ENCODE measurements around the gene LRCH4. TPM values are rescaled to one million over a fixed set of nuclear protein-coding genes. Genes with fewer than 3 reads are reported as not detected.

LRCH4 gene
- total and polyA plus RNA-seq, 9 of the 15 experiments (the other 6 are each of a cell fraction or from before 2014, with no cell fraction given) = 0.06 to 63.3 (median 15.0) TPM

DNA sequence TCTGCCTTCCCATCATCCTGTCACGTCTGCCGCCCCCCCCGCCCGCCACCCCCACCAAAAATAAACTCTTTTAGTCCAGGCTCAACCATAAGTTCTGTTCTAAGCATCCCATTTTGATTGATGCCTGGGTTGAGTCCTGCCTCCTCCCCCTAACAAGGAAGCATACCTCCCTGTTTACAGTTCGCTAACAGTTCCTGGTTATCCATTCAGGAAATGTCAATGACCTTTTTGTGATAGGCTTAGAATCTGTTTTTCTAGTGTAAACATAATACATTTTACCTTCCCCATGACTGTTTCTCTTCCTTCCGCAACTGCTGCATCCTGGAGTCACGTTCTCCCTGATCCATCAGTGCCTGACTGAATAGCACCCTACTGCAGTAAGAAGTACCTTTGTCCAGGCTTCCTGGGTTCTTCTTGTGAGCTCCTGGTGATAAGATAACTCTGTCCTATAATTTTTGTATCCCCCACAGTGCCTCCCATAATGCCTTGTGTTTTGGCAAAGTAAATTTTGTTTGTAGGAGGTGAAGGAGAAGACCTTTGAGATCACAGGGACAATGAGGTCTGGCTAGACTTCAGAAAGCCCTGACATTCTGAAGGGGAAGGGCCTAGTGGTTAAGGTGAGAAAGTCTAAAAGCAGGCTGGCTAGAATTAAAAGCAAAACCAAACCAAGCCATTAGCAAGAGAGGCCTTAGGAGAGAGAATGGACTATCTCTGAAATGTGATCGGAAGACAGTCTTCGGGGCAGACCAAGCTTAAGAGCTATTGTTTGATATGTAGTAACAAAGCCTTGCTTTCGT lies 39.6 kb downstream of the LRCH4 start (continued):
- TF ChIP-seq ZNF766 (CRISPR knock-in tag; conservative IDR thresholded peaks at IDR 0.05) (0 out of 2 replicates have a peak, but pooled peaks have one; percentile 13), EGR1 (conservative IDR thresholded peaks at IDR 0.05) (no peak), ZFX (CRISPR knock-in tag; IDR thresholded peaks at IDR 0.05) (peak; percentile 37; the same call in 1 of the 2 replicates)
- TF ChIP-seq, protein P1, sequence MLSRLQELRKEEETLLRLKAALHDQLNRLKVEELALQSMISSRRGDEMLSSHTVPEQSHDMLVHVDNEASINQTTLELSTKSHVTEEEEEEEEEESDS (CRISPR knock-in tag; IDR thresholded peaks at IDR 0.05) = no peak

DNA sequence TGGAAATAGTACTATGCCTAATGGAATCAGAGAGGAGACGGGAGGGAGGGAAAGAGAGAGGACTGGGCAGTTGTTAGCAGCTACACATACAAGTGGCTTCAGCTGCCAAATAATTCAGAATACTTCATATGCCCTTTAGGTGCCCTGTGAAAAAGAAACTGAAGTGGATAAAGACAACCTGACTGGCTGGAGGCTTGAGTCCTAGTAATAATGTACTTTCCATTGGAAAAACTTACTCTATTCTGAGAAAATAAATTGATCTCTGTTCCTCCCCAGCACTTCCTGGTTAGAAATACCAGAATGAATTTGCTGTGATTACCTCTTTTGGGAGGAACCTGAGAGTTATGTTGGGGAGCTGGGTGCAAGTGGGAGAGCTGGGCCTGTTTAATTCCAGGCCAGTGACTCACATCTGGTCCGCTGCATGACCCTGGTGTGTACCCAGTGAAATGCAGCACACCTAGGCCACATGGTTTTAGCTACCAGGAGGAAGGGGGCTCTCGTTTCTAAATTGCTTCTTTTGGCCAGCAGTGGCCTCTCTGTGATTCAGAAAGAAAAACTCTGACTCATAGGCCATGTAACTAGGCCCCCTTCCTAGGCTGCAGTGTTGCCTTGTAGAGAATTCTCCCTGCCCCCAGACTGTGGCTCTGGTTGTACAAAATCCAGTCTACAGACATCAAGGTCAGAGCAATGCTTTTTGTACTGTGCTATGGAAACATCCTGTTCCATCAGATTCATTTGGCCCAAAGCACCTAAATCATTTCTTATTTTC lies 40.4 kb downstream of the LRCH4 start:
- no peak overlapping the region for H3K4me2 ChIP-seq (ENCODE audit: insufficient read depth, low read length)
- H3K9me3 ChIP-seq (replicated peaks; ENCODE audit: control insufficient read depth, insufficient read depth, low read depth, low read length) = no peaks in the 10 kb centered on the region
- in situ Hi-C loops (cut with MboI) = no loop called here
- POLR2A ChIA-PET = interaction anchor here (0.6 to 1.9 kb wide), 8 partner anchors 10 to 368 kb away, joined by 3 to 5 read pairs (median 3); partner anchors contain the start of gene GPC2
- H3K4me1 ChIP-seq (replicated peaks in 1 of 2; ENCODE audit: control insufficient read depth in 2 of 2, insufficient read depth in 2 of 2, low read length in 2 of 2) = peaks cover 33 to 68% of the 10 kb centered on the region in 2 experiments
- FAIRE-seq (peak; percentile 58), DNase-seq (ENCODE audit: extremely low read depth in 1 of 4, low spot score in 3 of 4) (peak; percentile 70 to 75 (median 74)), ATAC-seq (peak; percentile 76)
- H3K4me3 ChIP-seq = no peak overlapping the region
- CTCF ChIA-PET (ENCODE audit: low intra/inter-chr PET ratio) = interaction anchor here (0.6 to 1.5 kb wide), 2 partner anchors 63 to 130 kb away, joined by 3 to 5 read pairs; no protein-coding TSS in a partner anchor
- H2AFZ ChIP-seq (ENCODE audit: low read depth, low read length) = peak overlapping the region; percentile 4
- no peaks in the 10 kb centered on the region for H4K20me1 ChIP-seq (replicated peaks; ENCODE audit: control insufficient read depth, insufficient read depth, low read length)
- no TSS peak for BruUV-seq (replicated peaks)
- H3K9ac ChIP-seq (ENCODE audit: insufficient read depth in 1 of 2, low read depth in 2 of 2, low read length in 2 of 2) = peak overlapping the region in 1 of 2 experiments; percentile 21; a peak in 2 of 4 replicates
- intact Hi-C loops (cut with micrococcal nuclease) = no loop called here
- peak overlapping the region; percentile 78 for H3K27ac ChIP-seq (ENCODE audit: extremely low read depth, low read depth, low read length)
- H3K79me2 ChIP-seq (ENCODE audit: control insufficient read depth, insufficient read depth, low read length) = peaks cover 70% of the 10 kb centered on the region
- no peaks in the 10 kb centered on the region for H3K9me1 ChIP-seq (ENCODE audit: control insufficient read depth, insufficient read depth, low read length)
- no peaks in the 10 kb centered on the region for H3K27me3 ChIP-seq (ENCODE audit: control insufficient read depth in 2 of 2, insufficient read depth in 2 of 2, low read length in 2 of 2)
- 23% methylated on average over 3 of the region's 3 CpGs for WGBS (ENCODE audit: insufficient coverage, low coverage, missing lambda C conversion rate)
- peaks cover 25% of the 10 kb centered on the region for H3K36me3 ChIP-seq (ENCODE audit: control insufficient read depth, insufficient read depth, low read length)
- TF ChIP-seq, protein P2, sequence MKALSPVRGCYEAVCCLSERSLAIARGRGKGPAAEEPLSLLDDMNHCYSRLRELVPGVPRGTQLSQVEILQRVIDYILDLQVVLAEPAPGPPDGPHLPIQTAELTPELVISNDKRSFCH (CRISPR knock-in tag; IDR thresholded peaks at IDR 0.05) = no peak
- TF ChIP-seq, protein P2 (tag; IDR thresholded peaks at IDR 0.05) = no peak
- no peak for TF ChIP-seq KLF16 (IDR thresholded peaks at IDR 0.05)
- TF ChIP-seq, protein P3, sequence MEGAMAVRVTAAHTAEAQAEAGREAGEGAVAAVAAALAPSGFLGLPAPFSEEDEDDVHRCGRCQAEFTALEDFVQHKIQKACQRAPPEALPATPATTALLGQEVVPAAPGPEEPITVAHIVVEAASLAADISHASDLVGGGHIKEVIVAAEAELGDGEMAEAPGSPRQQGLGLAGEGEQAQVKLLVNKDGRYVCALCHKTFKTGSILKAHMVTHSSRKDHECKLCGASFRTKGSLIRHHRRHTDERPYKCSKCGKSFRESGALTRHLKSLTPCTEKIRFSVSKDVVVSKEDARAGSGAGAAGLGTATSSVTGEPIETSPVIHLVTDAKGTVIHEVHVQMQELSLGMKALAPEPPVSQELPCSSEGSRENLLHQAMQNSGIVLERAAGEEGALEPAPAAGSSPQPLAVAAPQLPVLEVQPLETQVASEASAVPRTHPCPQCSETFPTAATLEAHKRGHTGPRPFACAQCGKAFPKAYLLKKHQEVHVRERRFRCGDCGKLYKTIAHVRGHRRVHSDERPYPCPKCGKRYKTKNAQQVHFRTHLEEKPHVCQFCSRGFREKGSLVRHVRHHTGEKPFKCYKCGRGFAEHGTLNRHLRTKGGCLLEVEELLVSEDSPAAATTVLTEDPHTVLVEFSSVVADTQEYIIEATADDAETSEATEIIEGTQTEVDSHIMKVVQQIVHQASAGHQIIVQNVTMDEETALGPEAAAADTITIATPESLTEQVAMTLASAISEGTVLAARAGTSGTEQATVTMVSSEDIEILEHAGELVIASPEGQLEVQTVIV (CRISPR knock-in tag; IDR thresholded peaks at IDR 0.05; ENCODE audit: borderline replicate concordance) = no peak
- peak; percentile 33; the same call in 1 of the 2 replicates for TF ChIP-seq ZFX (CRISPR knock-in tag; IDR thresholded peaks at IDR 0.05)
- no peak for TF ChIP-seq ZNF282 (CRISPR knock-in tag; IDR thresholded peaks at IDR 0.05)
- TF ChIP-seq, protein P4, sequence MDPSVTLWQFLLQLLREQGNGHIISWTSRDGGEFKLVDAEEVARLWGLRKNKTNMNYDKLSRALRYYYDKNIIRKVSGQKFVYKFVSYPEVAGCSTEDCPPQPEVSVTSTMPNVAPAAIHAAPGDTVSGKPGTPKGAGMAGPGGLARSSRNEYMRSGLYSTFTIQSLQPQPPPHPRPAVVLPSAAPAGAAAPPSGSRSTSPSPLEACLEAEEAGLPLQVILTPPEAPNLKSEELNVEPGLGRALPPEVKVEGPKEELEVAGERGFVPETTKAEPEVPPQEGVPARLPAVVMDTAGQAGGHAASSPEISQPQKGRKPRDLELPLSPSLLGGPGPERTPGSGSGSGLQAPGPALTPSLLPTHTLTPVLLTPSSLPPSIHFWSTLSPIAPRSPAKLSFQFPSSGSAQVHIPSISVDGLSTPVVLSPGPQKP (CRISPR knock-in tag; IDR thresholded peaks at IDR 0.05) = no peak
- no peak for TF ChIP-seq HDAC1 (IDR thresholded peaks at IDR 0.05)
- TF ChIP-seq TBL1XR1 (IDR thresholded peaks at IDR 0.05; ENCODE audit: low read length in 2 of 2) = 0 out of 4 replicates have a peak, but pooled peaks of 1 of the 2 experiments have one; percentile 11
- TF ChIP-seq MTA1 (IDR thresholded peaks at IDR 0.05; ENCODE audit: borderline replicate concordance) = 0 out of 2 replicates have a peak, but pooled peaks have one; percentile 11
- TF ChIP-seq SMARCC2 (IDR thresholded peaks at IDR 0.05; ENCODE audit: low read depth) = peak; percentile 32; the same call in 1 of the 2 replicates
- no peak for TF ChIP-seq ZFP1 (CRISPR knock-in tag; IDR thresholded peaks at IDR 0.05)

Data from K562 (cell line).